HepG2 (cell line): ENCODE data around the gene NUDT22. TPM values are rescaled to one million over a fixed set of nuclear protein-coding genes. Genes with fewer than 3 reads are reported as not detected.

Experiments
- AGO1 ChIP-seq: fragments of 200-400 bp; formaldehyde crosslinking; IDR thresholded peaks from 2 replicates; pipeline ENCODE4 v1.6.1; 2017; ENCODE audit warnings: mild to moderate bottlenecking, low read depth, low read length, moderate library complexity; ENCODE audit not compliant: poor library complexity, severe bottlenecking
- FOXM1 ChIP-seq: sonication (generic); formaldehyde crosslinking; IDR thresholded peaks from 2 replicates; pipeline ENCODE4 v1.5.0; 2020; ENCODE audit warnings: missing genetic modification reagents
- GLI4 ChIP-seq: sonication (generic); formaldehyde crosslinking; IDR thresholded peaks from 2 replicates; pipeline ENCODE4 v1.5.1; 2020; ENCODE audit warnings: missing genetic modification reagents, mild to moderate bottlenecking, moderate library complexity, borderline replicate concordance
- NFAT5 ChIP-seq: sonication (generic); formaldehyde crosslinking; IDR thresholded peaks from 2 replicates; pipeline ENCODE4 v1.4.0; 2020; ENCODE audit warnings: missing genetic modification reagents
- RBM39 ChIP-seq: fragments of 200-400 bp; formaldehyde crosslinking; IDR thresholded peaks from one replicate; pipeline ENCODE4 v1.6.1; 2018; ENCODE audit warnings: antibody characterized with exemption, mild to moderate bottlenecking, low read depth, low read length; ENCODE audit not compliant: poor library complexity, severe bottlenecking
- SALL2 ChIP-seq: sonication (generic); formaldehyde crosslinking; IDR thresholded peaks from 2 replicates; pipeline ENCODE4 v1.8.1; 2023; ENCODE audit warnings: mild to moderate bottlenecking, missing genetic modification reagents, inconsistent platforms
- ZBTB8A ChIP-seq: sonication (generic); formaldehyde crosslinking; IDR thresholded peaks from 2 replicates; pipeline ENCODE4 v1.4.0; 2020; ENCODE audit warnings: mild to moderate bottlenecking, low read depth, missing genetic modification reagents, borderline replicate concordance
- ZFP90 ChIP-seq: sonication (generic); formaldehyde crosslinking; IDR thresholded peaks from 2 replicates; pipeline ENCODE4 v1.8.0; 2022; ENCODE audit warnings: missing genetic modification reagents, mild to moderate bottlenecking, inconsistent platforms, borderline replicate concordance
- ZFX ChIP-seq: sonication (generic); formaldehyde crosslinking; IDR thresholded peaks from 2 replicates; pipeline ENCODE4 v1.4.0; 2020; ENCODE audit warnings: mild to moderate bottlenecking, low read depth, missing genetic modification reagents, moderate library complexity
- ZIK1 ChIP-seq: sonication (generic); formaldehyde crosslinking; IDR thresholded peaks from 2 replicates; pipeline ENCODE4 v1.5.0; 2020; ENCODE audit warnings: mild to moderate bottlenecking, low read depth, missing genetic modification reagents, borderline replicate concordance
- ZNF260 ChIP-seq: sonication (generic); formaldehyde crosslinking; IDR thresholded peaks from 2 replicates; pipeline ENCODE4 v1.4.0; 2020; ENCODE audit warnings: missing genetic modification reagents, low read depth, mild to moderate bottlenecking, borderline replicate concordance
- ZNF33A ChIP-seq: sonication (generic); formaldehyde crosslinking; IDR thresholded peaks from 2 replicates; pipeline ENCODE4 v1.5.1; 2020; ENCODE audit warnings: missing genetic modification reagents, mild to moderate bottlenecking, moderate library complexity, borderline replicate concordance
- ZNF34 ChIP-seq: sonication (generic); formaldehyde crosslinking; IDR thresholded peaks from 2 replicates; pipeline ENCODE4 v1.4.0; 2020; ENCODE audit warnings: mild to moderate bottlenecking, missing genetic modification reagents, borderline replicate concordance
- ZNF484 ChIP-seq: sonication (generic); formaldehyde crosslinking; IDR thresholded peaks from 2 replicates; pipeline ENCODE4 v1.5.1; 2020; ENCODE audit warnings: mild to moderate bottlenecking, low read depth, missing genetic modification reagents, borderline replicate concordance
- ZNF569 ChIP-seq: sonication (generic); formaldehyde crosslinking; IDR thresholded peaks from 2 replicates; pipeline ENCODE4 v1.5.0; 2020; ENCODE audit warnings: mild to moderate bottlenecking, missing genetic modification reagents, moderate library complexity, borderline replicate concordance
- ZNF704 ChIP-seq: sonication (generic); formaldehyde crosslinking; IDR thresholded peaks from 2 replicates; pipeline ENCODE4 v1.8.1; 2023; ENCODE audit warnings: mild to moderate bottlenecking, inconsistent platforms, moderate library complexity, missing genetic modification reagents, borderline replicate concordance
- ZNF777 ChIP-seq: sonication (generic); formaldehyde crosslinking; IDR thresholded peaks from 2 replicates; pipeline ENCODE4 v1.4.0; 2020; ENCODE audit warnings: missing genetic modification reagents
- polyA plus RNA-seq, 8 experiments: library from polyadenylated mRNA; depleted of rRNA in 3 of 8; stranded (reverse) in 7 of 8; unstranded in 1 of 8; fragments of >200 nt; fragmentation: Illumina TruSeq in 4 of 8; extraction: Trizol in 4 of 8; gene quantifications; 2 replicates each; pipeline versions ENCODE4 v1.2.1 to v1.2.3, GENCODE V29; 2011 to 2016; ENCODE audit warnings: low read depth in 4 of 8, missing spikeins in 1 of 8, mixed read lengths in 1 of 8; ENCODE audit not compliant: insufficient read depth in 1 of 8
- total RNA-seq, 5 experiments: library from RNA; depleted of rRNA; stranded (reverse); fragments of >200 nt; fragmentation: Illumina TruSeq; extraction: Trizol; gene quantifications; 2 replicates each; pipeline ENCODE4 v1.2.3, GENCODE V29; 2016; ENCODE audit warnings: low read depth in 1 of 5
- TF ChIP-seq, protein P1 (sequence below): sonication (generic); formaldehyde crosslinking; IDR thresholded peaks from 2 replicates; pipeline ENCODE4 v1.8.0; 2022; ENCODE audit warnings: mild to moderate bottlenecking, missing genetic modification reagents, moderate library complexity
- TF ChIP-seq, protein P2 (sequence below): fragments of 450-650 bp; IDR thresholded peaks from 2 replicates; pipeline ENCODE4 v1.6.1; 2017

Gene NUDT22
- total and polyA plus RNA-seq, 2 of the 13 experiments (the other 11 are each of a cell fraction or from before 2014, with no cell fraction given): 33.5 to 39.8 TPM

DNA sequence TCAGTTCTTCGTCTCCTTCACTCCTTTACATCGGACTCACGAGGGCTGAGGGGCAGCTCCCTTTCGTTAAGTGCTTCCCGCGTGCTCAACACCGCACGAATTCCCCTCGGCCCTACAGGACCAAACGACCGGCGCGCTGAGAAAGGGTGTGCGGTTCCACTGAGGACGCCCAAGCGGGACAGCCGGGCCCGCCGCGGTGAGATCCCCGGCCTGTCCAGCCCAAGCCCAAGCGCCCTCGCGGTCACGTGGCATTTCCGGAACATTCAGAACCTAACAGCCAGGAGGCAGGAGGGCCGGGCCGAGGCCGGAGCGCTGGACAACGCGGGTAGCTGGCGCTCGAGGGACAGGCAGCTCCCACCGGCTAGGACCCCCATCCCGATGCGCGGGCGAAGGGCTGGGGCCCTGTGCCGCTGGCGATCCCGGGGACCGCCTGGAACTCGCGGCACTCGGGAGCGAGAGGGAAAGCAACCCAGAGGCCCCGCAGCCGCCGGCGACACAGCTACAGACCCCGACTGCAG is 40.8 kb upstream of the NUDT22 start (continued):
- TF ChIP-seq SALL2 (CRISPR knock-in tag) (peak; percentile 72; the same call in 1 of the 2 replicates), FOXM1 (CRISPR knock-in tag) (no peak), ZBTB8A (CRISPR knock-in tag) (peak; percentile 81; the same call in 1 of the 2 replicates), ZNF34 (CRISPR knock-in tag) (peak; percentile 94; the same call in 1 of the 2 replicates), ZNF260 (CRISPR knock-in tag) (0 out of 2 replicates have a peak, but pooled peaks have one; percentile 72), ZFX (peak; percentile 98), NFAT5 (CRISPR knock-in tag) (peak; percentile 72; the same call in 1 of the 2 replicates), ZNF484 (CRISPR knock-in tag) (no peak), ZNF777 (CRISPR knock-in tag) (0 out of 2 replicates have a peak, but pooled peaks have one; percentile 31), ZFP90 (peak; percentile 83), ZNF33A (CRISPR knock-in tag) (peak; percentile 93), ZNF704 (CRISPR knock-in tag) (peak; percentile 35; the same call in 1 of the 2 replicates), ZIK1 (CRISPR knock-in tag) (peak; percentile 98; the same call in 1 of the 2 replicates), ZNF569 (CRISPR knock-in tag) (no peak), AGO1 (peak; percentile 47), GLI4 (CRISPR knock-in tag) (peak; percentile 99), RBM39 (peak; percentile 97)
- TF ChIP-seq, protein P1, sequence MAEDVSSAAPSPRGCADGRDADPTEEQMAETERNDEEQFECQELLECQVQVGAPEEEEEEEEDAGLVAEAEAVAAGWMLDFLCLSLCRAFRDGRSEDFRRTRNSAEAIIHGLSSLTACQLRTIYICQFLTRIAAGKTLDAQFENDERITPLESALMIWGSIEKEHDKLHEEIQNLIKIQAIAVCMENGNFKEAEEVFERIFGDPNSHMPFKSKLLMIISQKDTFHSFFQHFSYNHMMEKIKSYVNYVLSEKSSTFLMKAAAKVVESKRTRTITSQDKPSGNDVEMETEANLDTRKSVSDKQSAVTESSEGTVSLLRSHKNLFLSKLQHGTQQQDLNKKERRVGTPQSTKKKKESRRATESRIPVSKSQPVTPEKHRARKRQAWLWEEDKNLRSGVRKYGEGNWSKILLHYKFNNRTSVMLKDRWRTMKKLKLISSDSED: 0 out of 2 replicates have a peak, but pooled peaks have one; percentile 55
- TF ChIP-seq, protein P2, sequence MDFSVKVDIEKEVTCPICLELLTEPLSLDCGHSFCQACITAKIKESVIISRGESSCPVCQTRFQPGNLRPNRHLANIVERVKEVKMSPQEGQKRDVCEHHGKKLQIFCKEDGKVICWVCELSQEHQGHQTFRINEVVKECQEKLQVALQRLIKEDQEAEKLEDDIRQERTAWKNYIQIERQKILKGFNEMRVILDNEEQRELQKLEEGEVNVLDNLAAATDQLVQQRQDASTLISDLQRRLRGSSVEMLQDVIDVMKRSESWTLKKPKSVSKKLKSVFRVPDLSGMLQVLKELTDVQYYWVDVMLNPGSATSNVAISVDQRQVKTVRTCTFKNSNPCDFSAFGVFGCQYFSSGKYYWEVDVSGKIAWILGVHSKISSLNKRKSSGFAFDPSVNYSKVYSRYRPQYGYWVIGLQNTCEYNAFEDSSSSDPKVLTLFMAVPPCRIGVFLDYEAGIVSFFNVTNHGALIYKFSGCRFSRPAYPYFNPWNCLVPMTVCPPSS: no peak
